Lung microvascular endothelial cell (primary cell): ENCODE results near the gene RLN1. TPM values are rescaled to one million over a fixed set of nuclear protein-coding genes. Genes with fewer than 3 reads are reported as not detected.
"Not testable (repeated sequence)": the region's sequence is repeated elsewhere in the genome, so short reads cannot be mapped to it uniquely, and the experiment has no call there.

ENCODE experiments used
- DNase-seq, 2 donors: peaks; one replicate each; pipeline versions ENCODE4 v3.0.0 to v3.0.0-alpha.2; 2010; ENCODE audit warnings: low read depth in 2 of 2
- total RNA-seq: library from RNA; depleted of rRNA; stranded (reverse); fragments of >200 nt; gene quantifications from 2 replicates; pipeline ENCODE4 v1.2.1, GENCODE V29; 2014

RLN1 gene
- total RNA-seq, result 0.22 TPM in 1 of 2 replicates, not detected in the other

- DNase-seq, result not testable (repeated sequence)
These were observed at the start of gene RLN1 for GRCh38 chr9:5338992-5339981. RLN1 (minus strand) TSS chr9:5339876; CDS start chr9:5339746, 130 bp downstream.

- peak in 1 of 2 donors; percentile 77 for DNase-seq
These were observed 49.5 kb upstream of the RLN1 start for GRCh38 chr9:5389109-5389732.

- DNase-seq, result peak in 1 of 2 donors; percentile 14
These were observed 48.5 kb upstream of the RLN1 start for GRCh38 chr9:5388026-5388819.

- no peak for DNase-seq
These were observed 44.8 kb upstream of the RLN1 start for GRCh38 chr9:5384436-5384835.

- DNase-seq, result no peak
These were observed 42.8 kb upstream of the RLN1 start for GRCh38 chr9:5382479-5382878.

GRCh38 chr9:5375790-5376477 lies 36.3 kb upstream of the RLN1 start:
- DNase-seq, result peak; percentile 43 to 84

- peak; percentile 19 to 20 for DNase-seq
These were observed 35.4 kb upstream of the RLN1 start for GRCh38 chr9:5375091-5375490.

GRCh38 chr9:5364294-5365024 lies 24.8 kb upstream of the RLN1 start:
- DNase-seq, result peak; percentile 46 to 51

- DNase-seq, result no peak
These were observed 21.8 kb upstream of the RLN1 start for GRCh38 chr9:5361326-5362010.

GRCh38 chr9:5360341-5360740 lies 20.7 kb upstream of the RLN1 start:
- peak in 1 of 2 donors; percentile 11 for DNase-seq

- peak in 1 of 2 donors; percentile 58 for DNase-seq
These were observed 17.9 kb upstream of the RLN1 start for GRCh38 chr9:5357431-5358105.

- DNase-seq, result no peak
These were observed 16.1 kb upstream of the RLN1 start for GRCh38 chr9:5355817-5356216.

GRCh38 chr9:5355226-5355625 lies 15.6 kb upstream of the RLN1 start:
- DNase-seq, result no peak

- no peak for DNase-seq
These were observed 14.5 kb upstream of the RLN1 start for GRCh38 chr9:5354184-5354583.

- DNase-seq, result no peak
These were observed 13.1 kb upstream of the RLN1 start for GRCh38 chr9:5352637-5353248.

- no peak for DNase-seq
These were observed 3.0 kb downstream of the RLN1 start for GRCh38 chr9:5336688-5337087.

- DNase-seq, result not testable (repeated sequence)
These were observed 8.4 kb downstream of the RLN1 start for GRCh38 chr9:5331276-5331675.

- DNase-seq, result no peak
These were observed 12.7 kb downstream of the RLN1 start for GRCh38 chr9:5326893-5327548.
